Panc1 (cell line): Measurements from ENCODE around the gene HAT1. TPM values are rescaled to one million over a fixed set of nuclear protein-coding genes. Genes with fewer than 3 reads are reported as not detected.

Source experiments
- ATAC-seq: fragments of 200-7000 bp; cut with Tn5 transposase; 2 replicates; pipeline ENCODE4 v1.9.1; 2020; ENCODE audit warnings: mild to moderate bottlenecking, moderate library complexity
- BruUV-seq: library from RNA; stranded (reverse); fragments of 400-500 nt; replicated peaks from 2 replicates; lab custom pipeline; 2021; lab: Mats Ljungman, UMichigan
- CTCF ChIA-PET: fragments of 300-600 bp; sonication (Branson Sonifier 250); formaldehyde crosslinking; loops from one replicate; lab custom pipeline; 2022; ENCODE audit warnings: antibody characterized with exemption; lab: Charles Lee
- POLR2A ChIA-PET: fragments of 300-600 bp; sonication (Branson Sonifier 250); formaldehyde crosslinking; loops from one replicate; lab custom pipeline; 2022; ENCODE audit warnings: antibody characterized with exemption; lab: Charles Lee
- DNase-seq: peaks from one replicate; pipeline ENCODE4 v3.0.0-alpha.2; 2010; ENCODE audit warnings: low read depth, low spot score
- H3K27ac ChIP-seq: 2 replicates; pipeline ENCODE4 v1.5.1; 2011; ENCODE audit warnings: mild to moderate bottlenecking, low read length, inconsistent platforms
- H3K27me3 ChIP-seq: fragments of 200-500 bp; sonication (Bioruptor generic); 2 replicates; pipeline ENCODE4 v1.6.0; 2014; ENCODE audit warnings: low read length, inconsistent platforms; ENCODE audit not compliant: control insufficient read depth, insufficient read depth
- H3K36me3 ChIP-seq: fragments of 200-500 bp; sonication (Bioruptor generic); 2 replicates; pipeline ENCODE4 v1.5.1; 2014; ENCODE audit warnings: inconsistent platforms, mild to moderate bottlenecking, low read length, moderate library complexity; ENCODE audit not compliant: control insufficient read depth, insufficient read depth
- H3K4me1 ChIP-seq: 2 replicates; pipeline ENCODE4 v1.5.1; 2011; ENCODE audit warnings: inconsistent platforms, mild to moderate bottlenecking, low read length, moderate library complexity; ENCODE audit not compliant: control insufficient read depth, insufficient read depth
- H3K4me3 ChIP-seq, 2 experiments: 2 replicates each; pipeline ENCODE4 v1.5.1; 2011 to 2012; ENCODE audit warnings: low read depth in 2 of 2, low read length in 2 of 2, mild to moderate bottlenecking in 2 of 2, inconsistent platforms in 1 of 2, moderate library complexity in 1 of 2
- H3K9me3 ChIP-seq: fragments of 200-500 bp; sonication (Bioruptor generic); 2 replicates; pipeline ENCODE4 v1.5.1; 2014; ENCODE audit warnings: low read depth, mild to moderate bottlenecking, inconsistent platforms, low read length, moderate library complexity; ENCODE audit not compliant: control insufficient read depth, insufficient read depth
- POLR2AphosphoS5 ChIP-seq: IDR thresholded peaks from 2 replicates; pipeline ENCODE4 v1.6.1; 2012; ENCODE audit warnings: mild to moderate bottlenecking, low read depth, low read length, moderate library complexity
- SIN3A ChIP-seq: IDR thresholded peaks from 2 replicates; pipeline ENCODE4 v1.6.1; 2012; ENCODE audit warnings: low read depth, mild to moderate bottlenecking, low read length, moderate library complexity, borderline replicate concordance; ENCODE audit not compliant: insufficient read depth
- TCF7L2 ChIP-seq: IDR thresholded peaks from 2 replicates; pipeline ENCODE4 v1.6.1; 2011; ENCODE audit warnings: mild to moderate bottlenecking, low read depth, low read length, inconsistent platforms
- in situ Hi-C: cut with HindIII; loops from 2 replicates; pipeline ENCODE4 v1.10.0; 2016; ENCODE audit warnings: low sequenced_read_pairs, low pct_unique_long_range_greater_than_20kb
- intact Hi-C: fragments of 100-400 bp; cut with micrococcal nuclease; formaldehyde crosslinking; loops from one replicate; pipeline ENCODE4 v1.10.0; 2022; ENCODE audit not compliant: unreplicated experiment
- total RNA-seq: library from RNA; stranded (reverse); gene quantifications from one replicate; pipeline ENCODE4 v1.2.1, GENCODE V29; 2021; ENCODE audit not compliant: unreplicated experiment
- TF ChIP-seq, protein P1 (sequence below), 2 experiments: IDR thresholded peaks; 2 replicates each; pipeline ENCODE4 v1.6.1; 2011 to 2012; ENCODE audit warnings: low read depth in 2 of 2, control low read depth in 1 of 2, low read length in 1 of 2, mild to moderate bottlenecking in 1 of 2, moderate library complexity in 1 of 2; ENCODE audit not compliant: insufficient read depth in 1 of 2
- TF ChIP-seq, protein P2 (sequence below): fragments of 450-650 bp; IDR thresholded peaks from 2 replicates; pipeline ENCODE4 v1.5.1; 2017; ENCODE audit warnings: mild to moderate bottlenecking

HAT1 gene
- total RNA-seq, 1 experiment from 2014 or later, result 74.7 TPM

DNA sequence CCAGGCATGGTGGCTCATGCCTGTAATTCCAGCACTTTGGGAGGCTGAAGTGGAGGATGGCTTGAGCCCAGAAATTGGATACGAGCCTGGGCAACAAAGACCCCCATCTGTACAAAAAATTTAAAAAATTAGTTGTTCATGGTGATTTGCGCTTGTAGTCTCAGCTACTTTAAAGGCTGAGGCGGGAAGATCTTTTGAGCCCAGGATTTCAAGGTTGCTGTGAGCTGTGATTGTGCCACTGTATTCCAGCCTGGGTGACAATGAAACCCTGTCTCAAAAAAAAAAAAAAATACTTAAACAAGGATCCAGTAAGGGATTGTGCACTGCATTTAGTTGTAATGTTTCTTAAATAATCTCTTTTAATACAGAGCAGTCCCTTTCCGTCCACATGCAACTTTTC, 21.6 kb downstream of the HAT1 start:
- in situ Hi-C loops (no loop called here), intact Hi-C loops (no loop called here)
- CTCF ChIA-PET, result no interaction called here
- Histone ChIP-seq H3K27me3 (no peaks in the 10 kb centered on the region), H3K27ac (no peak overlapping the region), H3K4me1 (no peaks in the 10 kb centered on the region), H3K4me3 (no peak overlapping the region), H3K9me3 (no peaks in the 10 kb centered on the region), H3K36me3 (peaks cover 5% of the 10 kb centered on the region; the same call in 1 of the 2 replicates)
- DNase-seq (no peak), ATAC-seq (no peak)
- BruUV-seq, result no TSS peak
- TF ChIP-seq POLR2AphosphoS5 (no peak), SIN3A (no peak), TCF7L2 (no peak)
- TF ChIP-seq, protein P1, sequence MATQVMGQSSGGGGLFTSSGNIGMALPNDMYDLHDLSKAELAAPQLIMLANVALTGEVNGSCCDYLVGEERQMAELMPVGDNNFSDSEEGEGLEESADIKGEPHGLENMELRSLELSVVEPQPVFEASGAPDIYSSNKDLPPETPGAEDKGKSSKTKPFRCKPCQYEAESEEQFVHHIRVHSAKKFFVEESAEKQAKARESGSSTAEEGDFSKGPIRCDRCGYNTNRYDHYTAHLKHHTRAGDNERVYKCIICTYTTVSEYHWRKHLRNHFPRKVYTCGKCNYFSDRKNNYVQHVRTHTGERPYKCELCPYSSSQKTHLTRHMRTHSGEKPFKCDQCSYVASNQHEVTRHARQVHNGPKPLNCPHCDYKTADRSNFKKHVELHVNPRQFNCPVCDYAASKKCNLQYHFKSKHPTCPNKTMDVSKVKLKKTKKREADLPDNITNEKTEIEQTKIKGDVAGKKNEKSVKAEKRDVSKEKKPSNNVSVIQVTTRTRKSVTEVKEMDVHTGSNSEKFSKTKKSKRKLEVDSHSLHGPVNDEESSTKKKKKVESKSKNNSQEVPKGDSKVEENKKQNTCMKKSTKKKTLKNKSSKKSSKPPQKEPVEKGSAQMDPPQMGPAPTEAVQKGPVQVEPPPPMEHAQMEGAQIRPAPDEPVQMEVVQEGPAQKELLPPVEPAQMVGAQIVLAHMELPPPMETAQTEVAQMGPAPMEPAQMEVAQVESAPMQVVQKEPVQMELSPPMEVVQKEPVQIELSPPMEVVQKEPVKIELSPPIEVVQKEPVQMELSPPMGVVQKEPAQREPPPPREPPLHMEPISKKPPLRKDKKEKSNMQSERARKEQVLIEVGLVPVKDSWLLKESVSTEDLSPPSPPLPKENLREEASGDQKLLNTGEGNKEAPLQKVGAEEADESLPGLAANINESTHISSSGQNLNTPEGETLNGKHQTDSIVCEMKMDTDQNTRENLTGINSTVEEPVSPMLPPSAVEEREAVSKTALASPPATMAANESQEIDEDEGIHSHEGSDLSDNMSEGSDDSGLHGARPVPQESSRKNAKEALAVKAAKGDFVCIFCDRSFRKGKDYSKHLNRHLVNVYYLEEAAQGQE (IDR thresholded peaks at IDR 0.05; ENCODE audit: insufficient read depth in 1 of 2, low read depth in 2 of 2, low read length in 1 of 2), result no peak
- TF ChIP-seq, protein P2, sequence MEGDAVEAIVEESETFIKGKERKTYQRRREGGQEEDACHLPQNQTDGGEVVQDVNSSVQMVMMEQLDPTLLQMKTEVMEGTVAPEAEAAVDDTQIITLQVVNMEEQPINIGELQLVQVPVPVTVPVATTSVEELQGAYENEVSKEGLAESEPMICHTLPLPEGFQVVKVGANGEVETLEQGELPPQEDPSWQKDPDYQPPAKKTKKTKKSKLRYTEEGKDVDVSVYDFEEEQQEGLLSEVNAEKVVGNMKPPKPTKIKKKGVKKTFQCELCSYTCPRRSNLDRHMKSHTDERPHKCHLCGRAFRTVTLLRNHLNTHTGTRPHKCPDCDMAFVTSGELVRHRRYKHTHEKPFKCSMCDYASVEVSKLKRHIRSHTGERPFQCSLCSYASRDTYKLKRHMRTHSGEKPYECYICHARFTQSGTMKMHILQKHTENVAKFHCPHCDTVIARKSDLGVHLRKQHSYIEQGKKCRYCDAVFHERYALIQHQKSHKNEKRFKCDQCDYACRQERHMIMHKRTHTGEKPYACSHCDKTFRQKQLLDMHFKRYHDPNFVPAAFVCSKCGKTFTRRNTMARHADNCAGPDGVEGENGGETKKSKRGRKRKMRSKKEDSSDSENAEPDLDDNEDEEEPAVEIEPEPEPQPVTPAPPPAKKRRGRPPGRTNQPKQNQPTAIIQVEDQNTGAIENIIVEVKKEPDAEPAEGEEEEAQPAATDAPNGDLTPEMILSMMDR, result no peak
- POLR2A ChIA-PET, result no interaction called here

DNA sequence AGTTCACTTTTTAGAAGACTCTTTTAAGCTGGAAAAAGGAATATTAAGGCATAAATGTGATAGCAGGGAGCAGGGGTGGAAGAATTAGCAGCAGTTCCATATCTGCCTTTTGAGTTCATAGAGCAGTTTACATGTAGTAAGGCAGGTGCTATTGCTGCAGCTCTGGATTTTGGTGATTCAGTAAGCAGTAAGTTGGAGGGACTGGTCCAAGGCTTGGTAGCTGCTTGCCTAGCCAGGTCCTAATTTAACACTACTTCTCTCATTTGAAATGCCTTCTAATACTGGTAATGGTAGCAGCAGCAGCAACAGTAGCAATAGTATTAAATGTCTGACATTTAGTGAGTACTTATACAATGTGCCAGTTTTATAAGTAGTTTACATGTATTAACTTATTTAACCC, 30.0 kb downstream of the HAT1 start:
- H3K36me3 ChIP-seq, result no peaks in the 10 kb centered on the region
- in situ Hi-C loops (no loop called here), intact Hi-C loops (no loop called here)
- DNase-seq, result no peak
- H3K4me1 ChIP-seq, result no peaks in the 10 kb centered on the region
- ChIA-PET POLR2A (interaction anchor here (0.6 kb wide), 1 partner anchor 193 kb away, joined by 7 read pairs; no protein-coding TSS in a partner anchor), CTCF (no interaction called here)
- no TSS peak for BruUV-seq
- ATAC-seq, result no peak
- no peaks in the 10 kb centered on the region for H3K9me3 ChIP-seq
- TF ChIP-seq TCF7L2, result no peak
- TF ChIP-seq, protein P1 (IDR thresholded peaks at IDR 0.05; ENCODE audit: insufficient read depth in 1 of 2, low read depth in 2 of 2, low read length in 1 of 2), result no peak
- TF ChIP-seq, protein P2, result no peak
- TF ChIP-seq SIN3A, result no peak
- TF ChIP-seq POLR2AphosphoS5, result no peak
- no peak overlapping the region for H3K4me3 ChIP-seq
- H3K27ac ChIP-seq, result no peak overlapping the region
- H3K27me3 ChIP-seq, result no peaks in the 10 kb centered on the region
